ENCODE measurements around the gene AMD1.
"Not testable (repeated sequence)": the region's sequence is repeated elsewhere in the genome, so short reads cannot be mapped to it uniquely, and the experiment has no call there.

AMD1 gene

GRCh38 chr6:110878751-110879522, 4.4 kb downstream of the AMD1 start:
- DNase-seq: no peak

GRCh38 chr6:110880651-110881050, 6.1 kb downstream of the AMD1 start:
- DNase-seq: no peak

DNA sequence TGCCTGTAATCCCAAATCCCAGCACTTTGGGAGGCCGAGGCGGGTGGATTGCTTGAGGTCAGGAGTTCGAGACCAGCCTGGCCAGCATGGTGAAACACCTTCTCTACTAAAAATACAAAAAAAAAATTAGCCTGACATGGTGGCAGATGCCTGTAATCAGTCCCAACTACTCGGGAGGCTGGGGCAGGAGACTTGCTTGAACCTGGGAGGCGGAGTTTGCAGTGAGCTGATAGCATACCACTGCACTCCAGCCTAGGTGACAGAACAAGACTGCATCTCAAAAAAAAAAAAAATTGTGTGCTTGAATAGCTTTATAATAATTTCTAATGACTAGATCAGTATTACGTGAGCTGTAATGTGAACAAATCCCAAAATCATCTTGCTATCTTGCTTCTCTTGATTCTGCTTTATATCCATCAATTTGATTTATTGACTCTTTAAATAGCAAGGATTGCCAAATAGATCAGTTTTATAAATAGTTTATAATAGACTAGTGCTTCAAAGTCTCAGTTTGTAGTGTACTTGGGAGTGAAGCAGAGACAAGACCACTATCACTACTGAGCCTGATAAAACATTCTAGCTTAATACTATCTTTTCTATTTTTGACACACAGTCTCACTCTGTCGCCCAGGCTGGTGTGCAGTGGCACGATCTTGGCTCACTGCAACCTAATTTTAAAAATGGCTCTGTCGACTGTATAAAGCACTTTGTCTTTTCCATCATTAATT, 7.1 kb downstream of the AMD1 start:
- no peak for DNase-seq

GRCh38 chr6:110882274-110882619, 7.7 kb downstream of the AMD1 start:
- no peak for DNase-seq

DNA sequence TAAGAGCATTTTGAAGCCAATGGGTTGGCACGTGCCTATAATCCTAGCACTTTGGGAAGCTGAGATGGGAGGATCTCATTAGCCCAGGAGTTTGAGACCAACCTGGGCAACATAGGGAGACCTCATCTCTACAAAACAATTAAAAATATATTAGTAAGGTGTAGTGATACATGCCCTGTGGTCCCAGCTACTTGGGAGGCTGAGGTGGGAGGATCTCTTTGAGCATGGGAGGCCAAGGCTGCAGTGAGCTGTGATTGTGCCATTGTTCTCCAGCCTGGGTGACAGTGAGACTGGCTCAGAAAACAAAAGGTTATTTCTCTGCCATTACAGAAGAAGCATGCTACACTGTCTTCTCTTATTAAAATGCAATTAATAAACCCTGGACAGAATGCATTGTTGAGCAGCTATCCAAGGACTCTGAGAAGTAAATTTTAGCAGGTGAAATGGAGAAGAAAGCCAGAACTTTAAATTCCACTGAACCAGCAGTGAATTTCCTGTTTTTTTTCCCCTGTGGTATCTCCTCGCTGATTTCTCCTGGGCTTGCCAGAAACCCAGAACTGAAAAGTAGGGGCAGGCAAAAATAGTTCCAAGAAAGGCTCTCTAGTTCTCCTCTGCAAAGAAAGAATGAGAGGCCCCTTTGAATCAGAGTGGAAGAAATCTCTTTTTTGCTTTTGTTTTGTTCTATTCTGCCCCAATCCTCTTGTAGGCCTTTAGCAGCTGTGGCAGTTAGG, 8.4 kb downstream of the AMD1 start:
- no peak for DNase-seq

GRCh38 chr6:110884321-110884720, 9.7 kb downstream of the AMD1 start:
- no peak for DNase-seq

- DNase-seq: no peak
Measured at GRCh38 chr6:110885526-110885925, 10.9 kb downstream of the AMD1 start.

- DNase-seq: no peak
Measured at GRCh38 chr6:110886555-110887167, 12.1 kb downstream of the AMD1 start.

DNA sequence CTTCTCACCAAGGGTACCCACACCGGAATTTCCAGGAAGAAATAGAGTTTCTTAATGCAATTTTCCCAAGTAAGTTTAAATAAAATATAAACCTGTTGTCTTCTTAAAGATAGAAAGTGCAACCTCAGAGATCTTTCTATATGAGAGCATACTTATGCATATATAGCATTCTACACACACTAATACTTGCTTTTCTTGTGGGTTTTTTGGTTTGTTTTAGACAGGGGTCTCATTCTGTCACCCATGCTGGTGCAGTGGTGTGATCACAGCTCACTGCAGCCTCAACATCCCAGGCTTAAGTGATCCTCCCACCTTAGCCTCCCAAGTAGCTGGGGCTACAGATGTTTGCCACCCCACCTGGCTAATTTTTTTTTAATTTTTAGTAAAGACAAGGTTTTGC, 15.7 kb downstream of the AMD1 start:
- no peak for DNase-seq

DNA sequence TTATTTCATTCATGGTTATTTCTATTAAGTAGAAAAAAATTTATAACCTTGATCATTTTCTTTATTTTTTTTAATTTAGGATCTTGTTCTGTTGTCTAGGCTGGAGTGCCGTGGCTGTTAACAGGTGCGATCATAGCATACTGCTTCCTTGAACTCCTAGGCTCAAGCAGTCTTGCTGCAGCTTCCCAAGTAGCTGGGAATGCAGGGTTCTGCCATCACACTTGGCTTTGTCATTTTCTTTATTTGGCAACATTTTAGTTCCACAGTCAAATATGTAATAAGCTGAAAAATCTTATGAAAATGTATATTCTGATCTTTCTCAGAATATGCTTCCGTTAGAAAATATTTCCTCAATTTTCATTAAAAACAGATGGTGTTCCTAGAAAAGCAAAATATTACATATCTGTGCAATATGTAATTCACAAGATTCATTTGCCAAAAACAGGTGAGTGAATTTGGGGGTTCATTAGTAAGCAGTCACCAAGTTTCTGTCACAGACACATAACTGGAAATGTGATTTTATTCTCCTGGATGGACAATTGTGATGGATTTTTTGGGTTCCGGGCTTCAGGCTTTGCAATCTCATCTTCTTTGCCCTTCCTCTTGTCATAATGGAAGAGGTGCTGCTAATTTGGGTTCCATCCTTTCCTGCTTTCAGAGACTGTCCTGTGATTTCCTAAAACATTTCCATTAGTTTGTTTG, 21.5 kb downstream of the AMD1 start:
- DNase-seq: no peak

DNA sequence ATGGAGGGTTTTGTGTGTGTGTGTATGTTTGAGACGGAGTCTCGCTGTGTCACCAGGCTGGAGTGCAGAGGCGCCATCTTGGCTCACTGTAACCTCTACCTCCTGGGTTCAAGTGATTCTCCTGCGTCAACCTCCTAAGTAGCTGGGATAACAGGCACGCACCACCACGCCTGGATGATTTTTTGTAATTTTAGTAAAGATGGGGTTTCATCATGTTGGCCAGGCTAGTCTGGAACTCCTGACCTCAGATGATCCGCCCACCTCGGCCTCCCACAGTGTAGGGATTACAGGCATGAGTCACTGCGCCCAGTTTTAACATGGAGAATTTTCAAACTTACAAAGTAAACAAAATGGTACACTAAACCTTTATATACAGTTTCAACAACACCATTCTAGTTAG, 22.8 kb downstream of the AMD1 start:
- DNase-seq: no peak

GRCh38 chr6:110898111-110898510, 23.5 kb downstream of the AMD1 start:
- DNase-seq: no peak

DNA sequence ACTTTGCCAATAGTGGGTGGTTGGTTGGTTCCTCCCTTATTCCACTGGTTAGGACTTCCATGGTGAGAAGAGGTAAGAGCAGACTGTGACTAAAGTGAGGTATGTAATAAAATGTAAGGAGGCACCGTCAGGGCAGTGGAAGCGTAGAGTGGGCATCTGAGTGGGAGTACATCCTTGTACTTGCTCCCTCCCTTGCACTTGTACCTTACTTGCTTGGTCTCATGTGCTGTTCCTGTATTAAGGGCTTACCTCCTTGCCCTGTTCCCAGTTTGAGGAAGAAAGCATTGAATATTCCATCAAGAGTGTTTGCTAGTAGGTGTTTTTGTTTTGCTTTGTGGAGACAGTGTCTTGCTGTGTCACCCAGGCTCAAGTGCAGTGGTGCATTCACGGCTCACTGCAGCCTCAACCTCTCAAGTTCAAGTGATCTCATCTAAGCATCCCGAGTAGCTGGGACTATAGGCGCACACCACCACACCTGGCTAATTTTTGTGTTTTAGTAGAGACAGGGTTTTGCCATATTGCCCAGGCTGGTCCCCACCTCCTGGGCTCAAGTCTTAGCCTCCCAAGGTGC, 25.5 kb downstream of the AMD1 start:
- no peak for DNase-seq

DNA sequence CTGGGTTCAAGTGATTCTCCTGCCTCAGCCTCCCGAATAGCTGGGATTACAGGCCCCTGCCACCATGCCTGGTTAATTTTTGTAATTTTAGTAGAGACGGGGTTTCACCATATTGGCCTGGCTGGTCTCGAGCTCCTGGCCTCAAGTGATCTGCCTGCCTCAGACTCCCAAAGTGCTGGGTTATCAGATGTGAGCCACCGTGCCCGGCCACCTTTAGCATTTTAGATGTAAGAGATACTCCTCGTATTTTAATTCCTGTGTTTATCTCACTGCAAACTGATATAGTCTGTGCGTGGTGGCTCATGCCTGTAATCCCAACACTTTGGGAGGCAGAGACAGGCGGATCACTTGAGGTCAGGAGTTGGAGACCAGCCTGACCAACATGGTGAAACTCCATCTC, 27.0 kb downstream of the AMD1 start:
- DNase-seq: not testable (repeated sequence)

- DNase-seq: no peak
Measured at GRCh38 chr6:110902091-110902490, 27.5 kb downstream of the AMD1 start.

DNA sequence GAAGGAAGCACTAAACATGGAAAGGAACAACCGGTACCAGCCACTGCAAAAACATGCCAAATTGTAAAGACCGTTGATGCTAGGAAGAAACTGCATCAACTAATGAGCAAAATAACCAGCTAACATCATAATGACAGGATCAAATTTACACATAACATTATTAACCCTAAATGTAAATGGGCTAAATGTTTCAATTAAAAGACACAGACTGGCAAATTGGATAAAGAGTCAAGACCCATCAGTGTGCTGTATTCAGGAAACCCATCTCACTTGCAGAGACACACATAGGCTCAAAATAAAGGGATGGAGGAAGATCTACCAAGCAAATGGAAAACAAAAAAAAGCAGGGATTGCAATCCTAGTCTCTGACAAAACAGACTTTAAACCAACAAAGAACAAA, 31.7 kb downstream of the AMD1 start:
- DNase-seq: not testable (repeated sequence)

DNA sequence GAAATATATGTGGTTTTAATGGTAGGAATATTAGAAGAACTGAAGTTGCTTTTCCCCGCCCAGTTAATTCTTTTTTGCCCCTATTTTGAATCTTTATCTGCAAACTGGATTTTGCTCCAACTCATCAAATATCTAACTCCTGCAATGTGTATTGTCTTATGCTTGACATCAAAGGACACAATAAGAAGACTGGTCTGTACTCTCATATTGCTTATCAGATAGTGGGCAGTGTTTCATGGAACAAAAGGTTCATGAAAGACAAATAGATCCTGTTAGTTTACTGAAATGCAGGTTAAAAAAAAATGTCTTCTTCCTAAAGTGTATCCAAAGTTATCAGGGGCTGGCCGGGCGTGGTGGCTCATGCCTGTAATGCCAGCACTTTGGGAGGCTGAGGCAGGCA, 56.2 kb downstream of the AMD1 start:
- DNase-seq: no peak

- no peak for DNase-seq
Measured at GRCh38 chr6:110933912-110934311, 59.3 kb downstream of the AMD1 start.

DNA sequence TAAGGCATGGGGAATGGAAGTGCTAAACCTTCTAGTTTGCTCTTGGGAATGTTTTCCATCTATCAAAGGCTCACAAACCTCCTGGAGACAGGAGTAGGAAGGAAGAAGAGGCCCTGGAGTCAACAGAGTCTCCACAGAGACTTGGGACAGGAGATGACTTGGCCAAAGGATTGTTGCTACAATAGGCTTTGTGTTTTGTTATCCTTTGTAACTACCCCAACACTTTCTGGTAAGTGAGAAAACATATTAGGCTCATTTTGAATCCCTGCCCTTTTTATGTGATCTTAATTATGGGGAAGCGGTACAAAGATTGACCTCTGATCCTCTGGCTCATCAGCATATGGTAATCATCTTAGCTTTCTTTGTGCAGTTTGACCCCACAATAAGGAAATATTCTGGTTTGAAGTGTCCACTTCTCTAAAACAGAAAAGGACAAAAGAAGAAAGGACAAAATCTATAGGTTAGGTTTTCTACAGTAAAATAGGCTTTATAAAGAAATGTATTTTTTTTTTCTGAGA, 59.9 kb downstream of the AMD1 start:
- DNase-seq: no peak

- DNase-seq: no peak
Measured at GRCh38 chr6:110935171-110935570, 60.6 kb downstream of the AMD1 start.

GRCh38 chr6:110938171-110938570, 63.6 kb downstream of the AMD1 start:
- no peak for DNase-seq

Measured in GDM1 (cell line).